Glutamatergic neuron (in vitro differentiated cells): ENCODE data around the gene UBE2G2. TPM values are rescaled to one million over a fixed set of nuclear protein-coding genes. Genes with fewer than 3 reads are reported as not detected.

ENCODE experiments used
- total RNA-seq: library from RNA; stranded (reverse); fragmentation: NEBNext Ultra II Directional; extraction: Animal tissue kit (Norgen Biotek cat#: 25700); gene quantifications from one replicate; pipeline ENCODE4 v1.2.1, GENCODE V29; 2021; ENCODE audit not compliant: unreplicated experiment

Gene UBE2G2
- total RNA-seq, 1 donor from 2014 or later = 77.7 TPM

Other genes with a start within 250 kb of the UBE2G2 start
- gene KRTAP10-3, start 243.0 kb downstream of the UBE2G2 start, total RNA-seq = not detected
- not detected for gene KRTAP10-4, start 228.1 kb downstream of the UBE2G2 start, total RNA-seq
- not detected for gene KRTAP10-5, start 221.2 kb downstream of the UBE2G2 start, total RNA-seq
- gene KRTAP10-6, start 209.3 kb downstream of the UBE2G2 start, total RNA-seq = not detected
- not detected for gene KRTAP10-7, start 201.2 kb downstream of the UBE2G2 start, total RNA-seq
- not detected for gene KRTAP10-8, start 189.7 kb downstream of the UBE2G2 start, total RNA-seq
- not detected for gene KRTAP10-9, start 174.7 kb downstream of the UBE2G2 start, total RNA-seq
- not detected for gene KRTAP10-10, start 164.5 kb downstream of the UBE2G2 start, total RNA-seq
- not detected for gene KRTAP10-11, start 155.4 kb downstream of the UBE2G2 start, total RNA-seq
- not detected for gene KRTAP12-4, start 147.2 kb downstream of the UBE2G2 start, total RNA-seq
- gene KRTAP12-3, start 143.9 kb downstream of the UBE2G2 start, total RNA-seq = not detected
- not detected for gene KRTAP12-2, start 134.9 kb downstream of the UBE2G2 start, total RNA-seq
- not detected for gene KRTAP12-1, start 119.7 kb downstream of the UBE2G2 start, total RNA-seq
- not detected for gene KRTAP10-12, start 104.6 kb downstream of the UBE2G2 start, total RNA-seq
- gene TSPEAR, start 90.2 kb downstream of the UBE2G2 start, total RNA-seq = not detected
- 63.5 TPM for gene SUMO3, start 16.2 kb upstream of the UBE2G2 start, total RNA-seq
- 249 TPM for gene PTTG1IP, start 71.9 kb upstream of the UBE2G2 start, total RNA-seq
- gene ITGB2, start 119.1 kb upstream of the UBE2G2 start, total RNA-seq = 0.91 TPM
- gene SLX9, start 138.2 kb upstream of the UBE2G2 start, total RNA-seq = 30.7 TPM